GM12891 (cell line): Measurements from ENCODE around the gene C1orf53.

Experiments used
- DNase-seq: peaks from one replicate; pipeline ENCODE4 v3.0.0; 2011; ENCODE audit warnings: low spot score; ENCODE audit not compliant: insufficient read length
- FAIRE-seq: peaks from 2 replicates; lab custom pipeline; 2011; peaks lifted over from hg19 to GRCh38; lab: Jason Lieb, UNC
- PAX5 ChIP-seq: IDR thresholded peaks from 2 replicates; pipeline ENCODE4 v1.6.1; 2011; ENCODE audit warnings: low read length, moderate library complexity, mild to moderate bottlenecking; ENCODE audit not compliant: insufficient read depth, severe bottlenecking
- POLR2A ChIP-seq: IDR thresholded peaks from 2 replicates; pipeline ENCODE4 v1.6.1; 2011; ENCODE audit warnings: low read depth, low read length, control low read depth
- POLR2AphosphoS5 ChIP-seq: IDR thresholded peaks from 2 replicates; pipeline ENCODE4 v1.6.1; 2011; ENCODE audit warnings: low read depth, low read length, control low read depth
- POU2F2 ChIP-seq: IDR thresholded peaks from 2 replicates; pipeline ENCODE4 v1.6.1; 2011; ENCODE audit warnings: low read depth, mild to moderate bottlenecking, control low read depth, low read length, moderate library complexity
- SPI1 ChIP-seq: IDR thresholded peaks from 2 replicates; pipeline ENCODE4 v1.6.1; 2011; ENCODE audit warnings: low read depth, low read length, control low read depth
- TAF1 ChIP-seq: IDR thresholded peaks from 2 replicates; pipeline ENCODE4 v1.6.1; 2011; ENCODE audit warnings: low read depth, low read length, control low read depth

C1orf53 gene

GRCh38 chr1:197955486-197956394 is 53.3 kb downstream of the C1orf53 start:
- DNase-seq (no peak), FAIRE-seq (no peak)
- no peak for TF ChIP-seq TAF1
- no peak for TF ChIP-seq SPI1
- no peak for TF ChIP-seq PAX5
- TF ChIP-seq POLR2A = no peak
- TF ChIP-seq POLR2AphosphoS5 = no peak
- no peak for TF ChIP-seq POU2F2
